GM18870 (cell line): ENCODE results near the gene OR4D9.
"Not testable (repeated sequence)": the region's sequence is repeated elsewhere in the genome, so short reads cannot be mapped to it uniquely, and the experiment has no call there.

ENCODE experiments used
- ATAC-seq: cut with Tn5 transposase; IDR thresholded peaks from one replicate; pipeline ENCODE4 v1.9.1; 2021; ENCODE audit warnings: moderate library complexity; ENCODE audit not compliant: unreplicated experiment

The OR4D9 gene

DNA sequence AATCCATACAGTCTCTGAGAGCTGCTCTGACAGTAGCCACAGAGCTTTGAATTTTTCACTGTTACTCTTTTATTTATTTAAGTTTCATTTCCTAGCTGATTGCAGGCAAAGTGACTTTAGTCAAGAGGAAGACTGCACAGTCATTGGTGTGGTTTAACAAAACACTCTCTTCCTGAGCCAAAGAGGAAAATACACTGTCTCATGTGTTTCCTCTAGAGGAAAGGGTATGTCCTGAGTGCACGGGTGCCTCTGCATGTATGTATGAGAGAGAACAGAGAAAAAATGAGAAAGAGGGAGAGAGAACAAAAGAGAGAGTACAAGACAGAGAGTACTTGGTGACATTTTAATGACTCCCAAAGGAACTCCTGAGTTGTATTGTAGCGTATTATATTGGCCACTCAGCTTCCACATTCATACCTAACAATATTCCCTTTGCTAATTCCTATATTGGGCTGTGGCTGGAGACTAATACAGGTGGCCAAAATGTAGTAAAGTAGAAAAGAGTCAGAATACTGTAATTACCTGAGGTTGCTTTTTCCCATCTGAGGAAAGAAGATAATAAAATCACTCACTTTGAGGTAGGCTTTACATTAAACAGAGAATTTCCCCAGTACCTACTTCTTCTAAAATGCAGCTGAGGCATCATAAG lies at the start of gene OR4D9:
Gene OR4D9, plus strand, starts transcription at position 599 of the 649 bp plus-strand sequence. CDS start 3,374 bp downstream, outside the sequence.
- ATAC-seq, result no peak

DNA sequence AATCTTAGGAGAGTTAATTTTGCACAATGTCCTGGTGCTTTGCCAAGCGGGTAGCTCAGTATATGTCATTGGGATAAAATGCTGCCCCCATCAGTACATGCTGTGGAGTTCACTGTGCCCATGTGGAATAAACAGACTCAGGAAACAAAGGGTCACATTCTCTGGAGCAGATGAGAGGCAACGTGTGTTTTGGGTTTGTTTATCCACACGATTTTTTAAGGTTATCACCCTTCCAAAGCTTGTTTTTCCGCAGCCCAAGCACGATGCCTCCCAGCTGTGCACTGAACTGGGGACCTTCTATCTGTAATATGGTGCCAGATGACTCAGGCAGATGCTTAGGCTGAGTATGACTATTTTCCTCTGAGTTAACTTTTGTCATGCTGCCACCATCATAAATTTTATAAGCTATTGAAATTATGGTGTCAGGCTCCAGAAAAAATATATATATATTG lies 48.1 kb upstream of the OR4D9 start:
- ATAC-seq, result no peak

DNA sequence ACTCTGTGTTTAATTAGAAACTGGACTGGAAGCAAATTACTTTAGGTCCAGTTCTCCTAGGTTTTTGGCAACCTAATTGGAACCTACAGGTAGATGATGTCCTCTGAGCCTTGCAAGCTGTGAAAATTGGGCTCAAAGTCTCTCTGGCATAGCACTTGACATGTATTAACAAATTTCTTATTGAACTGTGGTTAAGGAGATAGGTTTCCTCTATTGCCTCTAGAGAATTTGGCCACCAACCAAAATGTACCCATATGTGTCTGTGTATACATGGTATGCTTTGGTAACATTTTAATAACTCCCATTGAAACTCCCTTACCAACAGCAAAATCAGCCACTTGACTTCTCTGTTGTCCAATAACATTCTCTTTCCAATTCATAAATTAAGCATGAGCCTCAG lies 38.3 kb upstream of the OR4D9 start, which contains the start of gene OR4D10:
Gene OR4D10, plus strand, starts transcription at position 301 of the 400 bp plus-strand sequence. CDS start 4,115 bp downstream, outside the sequence.
- no peak for ATAC-seq

DNA sequence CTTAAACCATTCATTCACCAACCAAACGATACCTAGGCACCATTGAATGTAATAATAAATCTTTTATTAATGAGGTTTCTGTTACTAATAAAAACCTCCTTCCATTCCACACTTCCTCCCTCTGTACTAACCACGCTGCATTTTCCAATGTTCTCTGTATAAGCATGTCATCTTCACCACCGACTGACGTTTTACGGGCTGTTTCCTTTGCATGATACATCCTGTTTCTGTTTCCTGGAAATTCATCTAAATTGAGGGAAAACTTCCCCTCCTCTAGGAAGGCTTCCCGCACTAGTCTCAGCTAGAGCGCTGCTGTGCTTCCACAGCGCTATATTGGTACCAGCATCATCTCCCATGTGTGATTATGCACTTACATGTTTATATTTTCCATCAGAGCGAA lies 36.2 kb upstream of the OR4D9 start:
- no peak for ATAC-seq

DNA sequence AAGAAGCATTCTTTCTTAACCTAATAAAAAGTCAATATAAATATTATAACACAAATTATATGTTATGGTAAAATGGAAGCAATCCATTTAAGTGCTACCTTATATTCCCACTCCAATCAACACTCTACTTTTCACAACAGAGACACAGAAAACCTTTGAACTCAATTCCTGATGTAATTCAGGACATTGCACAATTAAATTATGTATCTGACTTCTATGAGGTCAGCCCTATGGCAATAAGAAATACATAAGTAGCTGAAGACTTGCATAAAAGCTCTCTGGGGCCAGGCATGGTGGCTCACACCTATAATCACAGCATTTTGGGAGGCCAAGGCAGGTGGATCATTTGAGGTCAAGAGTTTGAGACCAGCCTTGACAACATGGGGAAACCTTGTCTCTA lies 31.4 kb upstream of the OR4D9 start:
- ATAC-seq, result no peak

DNA sequence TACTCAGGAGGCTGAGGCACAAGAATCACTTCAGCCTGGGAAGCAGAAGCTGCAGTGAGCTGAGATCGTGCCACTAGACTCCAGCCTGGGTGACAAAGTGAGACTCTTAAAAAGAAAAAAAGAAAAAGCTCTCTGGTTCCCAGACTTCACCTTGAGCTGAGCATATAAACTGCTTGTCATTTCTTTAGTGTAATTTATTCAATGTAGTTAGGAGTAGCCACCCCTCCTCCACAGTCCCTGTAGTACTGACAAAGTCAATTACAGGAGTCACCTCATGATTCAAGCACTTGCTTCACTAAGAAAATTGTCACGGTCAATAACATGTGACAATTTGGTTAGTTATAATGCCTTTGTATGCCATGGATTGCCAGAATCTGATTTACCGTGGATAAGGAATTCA lies 31.0 kb upstream of the OR4D9 start:
- no peak for ATAC-seq

DNA sequence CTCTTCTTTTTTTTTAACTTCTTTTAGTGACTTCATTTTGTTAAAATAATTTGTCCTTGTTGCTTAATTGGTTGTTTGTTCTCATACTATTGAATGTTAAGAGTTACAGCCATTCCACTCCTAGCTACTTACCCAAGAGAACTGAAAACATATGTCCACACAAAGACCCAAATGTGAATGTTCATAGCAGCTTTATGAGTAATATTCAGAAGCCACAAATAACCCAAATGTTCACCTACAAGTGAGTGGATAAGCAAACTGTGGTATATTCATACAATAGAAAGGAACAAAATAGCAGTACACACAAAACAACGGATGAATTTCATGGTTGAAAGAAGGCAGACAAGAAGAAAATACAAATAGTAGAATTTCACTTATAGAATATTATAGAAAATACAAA lies 9.4 kb upstream of the OR4D9 start:
- ATAC-seq, result no peak

DNA sequence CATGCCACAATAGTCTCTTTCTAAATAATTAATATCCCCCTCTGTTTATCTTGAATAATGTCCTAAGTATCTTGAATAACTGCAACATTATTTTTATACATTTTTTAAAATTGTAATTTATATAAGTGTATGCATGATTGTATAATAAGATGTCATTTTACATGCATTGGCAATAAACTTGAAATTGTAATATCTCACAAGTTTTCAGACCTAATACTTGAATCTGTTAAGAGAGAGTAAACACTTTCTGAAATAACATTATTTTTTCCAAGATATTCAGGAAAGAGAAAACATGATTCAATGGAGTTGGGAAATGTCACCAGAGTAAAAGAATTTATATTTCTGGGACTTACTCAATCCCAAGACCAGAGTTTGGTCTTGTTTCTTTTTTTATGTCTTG lies 8.1 kb upstream of the OR4D9 start, which contains the start of gene OR4D11:
Gene OR4D11, plus strand, starts transcription at position 301 of the 400 bp plus-strand sequence. Its CDS starts 0 bp downstream, at position 301.
- ATAC-seq, result no peak

DNA sequence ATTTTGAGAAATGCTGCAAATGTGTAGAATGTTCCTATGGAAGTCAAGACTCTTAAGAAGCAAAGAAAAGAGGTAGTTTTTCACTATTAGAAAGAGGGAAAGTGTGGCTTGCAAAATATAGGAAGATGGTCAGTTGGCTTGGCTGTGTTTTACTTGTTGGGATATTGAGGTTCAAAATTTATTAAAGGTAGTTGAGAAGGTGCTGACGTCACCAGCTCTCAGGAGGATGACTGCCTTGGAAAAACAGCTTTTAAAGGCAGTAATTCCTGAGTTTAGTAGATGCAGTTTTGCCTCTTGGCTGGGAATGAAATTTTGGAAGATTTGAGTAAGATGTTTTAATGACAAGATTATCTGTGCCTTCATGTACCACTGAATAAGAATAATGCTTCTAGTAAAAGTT lies 336 bp downstream of the OR4D9 start:
- no peak for ATAC-seq

DNA sequence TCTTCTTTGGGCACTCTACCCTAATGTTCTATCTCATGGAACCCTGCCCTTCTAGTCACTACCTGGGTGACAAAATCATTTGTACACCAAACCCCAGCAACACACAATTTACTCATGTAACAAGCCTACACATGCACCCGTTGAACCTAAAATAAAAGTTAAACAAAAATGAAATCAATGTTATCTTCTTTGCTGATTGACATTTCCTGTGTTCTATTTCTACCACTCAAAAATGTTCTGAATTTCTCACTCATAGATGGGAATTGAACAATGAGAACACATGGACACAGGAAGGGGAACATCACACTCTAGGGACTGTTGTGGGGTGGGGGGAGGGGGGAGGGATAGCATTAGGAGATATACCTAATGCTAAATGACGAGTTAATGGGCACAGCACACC lies 8.8 kb downstream of the OR4D9 start:
- not testable (repeated sequence) for ATAC-seq

DNA sequence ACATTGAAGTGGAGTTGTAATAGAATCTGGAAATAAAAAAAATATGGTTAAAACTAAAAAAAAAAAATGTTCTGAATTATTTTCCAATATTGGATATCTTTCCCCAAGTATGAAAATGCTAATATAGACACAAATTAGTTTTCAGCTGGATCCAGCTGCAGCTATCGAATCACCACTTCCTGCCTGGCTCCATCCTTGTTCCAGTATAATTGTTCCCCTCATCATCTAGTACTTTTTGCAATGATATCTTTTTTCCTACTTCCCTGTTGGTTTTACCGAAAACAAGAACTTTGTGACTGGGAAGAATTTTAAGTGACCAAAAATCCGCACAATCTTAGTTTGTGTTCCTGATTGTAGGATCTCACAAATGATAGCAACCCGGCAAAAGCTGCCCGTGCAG lies 9.4 kb downstream of the OR4D9 start:
- ATAC-seq, result no peak

DNA sequence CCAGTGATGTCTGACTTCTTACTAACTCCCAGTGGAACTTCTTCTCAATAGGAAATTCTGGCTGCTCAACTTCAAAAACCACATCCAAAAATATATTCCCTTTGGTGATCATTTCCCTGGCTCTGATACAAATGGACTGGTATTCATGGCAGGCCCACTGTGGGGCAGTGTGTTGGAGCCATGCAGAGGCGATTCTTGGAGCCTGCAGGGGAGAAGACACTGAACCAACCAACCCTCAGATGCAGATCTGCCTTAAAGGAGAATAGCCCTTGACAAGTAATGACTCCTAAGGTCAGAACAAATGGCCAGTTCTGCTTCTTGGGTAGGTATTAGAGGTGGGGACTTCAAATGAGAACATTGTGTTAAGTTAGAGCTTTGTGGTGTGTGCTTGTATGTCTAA lies 12.2 kb downstream of the OR4D9 start:
- no peak for ATAC-seq

DNA sequence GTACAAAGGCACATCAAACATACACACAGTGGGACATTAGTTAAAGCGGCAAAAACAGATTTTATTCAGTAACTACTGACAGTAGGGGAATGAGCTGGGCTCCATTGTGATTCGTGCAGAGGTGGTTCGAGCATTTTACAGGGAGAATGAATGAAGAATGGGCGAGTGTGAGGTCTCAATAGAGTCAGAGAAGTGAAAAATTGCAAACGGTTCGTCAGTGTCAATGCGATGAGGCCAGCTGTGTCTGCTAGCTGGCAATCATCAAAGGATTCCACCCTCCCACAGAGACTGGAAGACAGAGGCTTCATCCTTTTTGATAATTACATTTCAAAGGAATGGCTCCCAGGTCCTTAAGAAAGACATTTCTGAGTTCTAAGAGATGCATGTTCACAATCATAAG lies 17.4 kb downstream of the OR4D9 start:
- ATAC-seq, result no peak

DNA sequence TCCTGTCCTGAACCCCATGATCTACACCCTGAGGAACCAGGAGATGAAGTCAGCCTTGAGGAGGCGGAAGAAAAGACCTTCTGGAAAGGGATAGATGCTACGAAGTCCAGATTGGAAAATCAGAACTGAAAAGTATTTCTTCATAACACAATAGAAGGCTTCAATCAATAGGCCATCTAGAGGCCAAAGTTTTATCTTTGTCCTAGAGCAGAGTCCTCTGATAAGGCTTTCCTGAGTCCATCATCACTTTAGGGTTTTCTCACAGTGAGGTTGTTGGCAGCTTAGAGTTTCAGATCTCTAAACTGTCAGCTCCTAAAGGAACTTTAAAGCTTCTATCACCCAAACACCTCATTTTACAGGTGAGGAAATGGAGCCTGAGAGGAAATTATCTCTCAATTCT lies 21.3 kb downstream of the OR4D9 start:
- ATAC-seq, result no peak

DNA sequence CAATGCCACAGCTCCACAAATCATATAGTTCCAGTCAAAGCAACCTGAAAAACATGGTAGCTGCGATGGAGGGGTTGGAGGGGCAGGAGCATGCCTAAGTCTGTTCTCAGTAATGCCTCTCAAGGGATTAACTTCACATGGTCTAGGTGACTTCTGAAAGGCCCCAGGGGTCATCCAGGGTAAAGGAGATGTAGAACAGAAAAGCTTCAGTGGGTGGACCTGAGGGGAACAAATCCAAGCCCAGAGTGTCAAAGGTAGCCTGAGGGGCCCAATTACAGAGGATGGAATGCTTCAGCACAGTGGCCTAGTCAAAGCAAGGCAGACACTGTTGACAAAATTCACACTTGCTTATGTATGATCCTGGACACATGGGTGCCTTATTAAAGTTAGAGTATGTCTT lies 23.3 kb downstream of the OR4D9 start:
- ATAC-seq, result no peak

DNA sequence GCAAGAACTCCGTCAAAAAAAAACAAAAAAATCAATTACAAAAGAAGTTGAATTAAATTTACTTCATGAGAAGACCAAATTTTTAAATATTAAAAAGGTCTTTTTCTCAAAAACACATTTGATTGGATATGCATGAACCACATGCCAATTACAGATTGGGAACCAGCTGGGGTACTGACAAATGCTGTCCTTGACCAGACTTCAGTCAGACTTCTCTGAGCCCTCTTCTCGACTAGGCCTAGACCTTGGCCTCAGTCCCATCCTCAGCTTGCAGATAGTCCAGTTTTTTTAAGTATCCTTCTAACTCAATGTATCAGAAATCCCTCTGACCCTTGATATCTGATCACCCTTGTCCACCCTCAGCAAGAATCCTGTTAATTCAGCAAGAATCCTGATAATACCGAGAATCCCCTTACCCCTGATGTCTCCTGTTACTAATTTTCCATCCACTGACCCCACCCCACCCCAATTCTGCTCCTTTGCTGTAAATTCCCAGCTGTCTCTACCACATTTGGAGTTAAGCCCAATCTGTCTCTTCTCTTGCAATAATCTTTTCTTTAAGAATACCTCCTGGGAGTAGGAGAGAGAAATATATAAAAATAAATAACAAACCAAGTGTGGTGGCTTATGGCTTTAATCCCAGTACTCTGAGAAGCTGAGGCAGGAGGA lies 30.9 kb downstream of the OR4D9 start:
- ATAC-seq, result no peak

DNA sequence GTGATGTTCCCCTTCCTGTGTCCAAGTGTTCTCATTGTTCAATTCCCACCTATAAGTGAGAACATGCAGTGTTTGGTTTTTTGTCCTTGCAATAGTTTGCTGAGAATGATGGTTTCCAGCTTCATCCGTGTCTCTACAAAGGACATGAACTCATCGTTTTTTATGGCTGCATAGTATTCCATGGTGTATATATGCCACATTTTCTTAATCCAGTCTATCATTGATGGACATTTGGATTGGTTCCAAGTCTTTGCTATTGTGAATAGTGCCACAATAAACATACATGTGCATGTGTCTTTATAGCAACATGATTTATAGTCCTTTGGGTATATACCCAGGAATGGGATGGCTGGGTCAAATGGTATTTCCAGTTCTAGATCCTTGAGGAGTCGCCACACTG lies 32.4 kb downstream of the OR4D9 start:
- ATAC-seq, result not testable (repeated sequence)

DNA sequence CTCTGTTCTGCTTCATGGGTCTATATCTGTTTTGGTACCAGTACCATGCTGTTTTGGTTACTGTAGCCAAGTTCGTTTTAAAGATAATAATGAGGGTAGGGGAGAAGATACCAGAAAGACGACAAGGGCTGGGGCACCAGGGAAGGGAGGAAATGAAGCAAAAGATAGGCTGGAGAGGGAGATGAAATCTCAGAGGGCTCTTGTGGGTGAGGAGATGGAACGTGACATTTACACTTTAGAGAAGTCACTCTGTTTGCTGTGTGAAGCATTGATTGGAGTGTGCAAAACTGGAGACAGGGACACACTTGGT lies 33.5 kb downstream of the OR4D9 start:
- no peak for ATAC-seq

DNA sequence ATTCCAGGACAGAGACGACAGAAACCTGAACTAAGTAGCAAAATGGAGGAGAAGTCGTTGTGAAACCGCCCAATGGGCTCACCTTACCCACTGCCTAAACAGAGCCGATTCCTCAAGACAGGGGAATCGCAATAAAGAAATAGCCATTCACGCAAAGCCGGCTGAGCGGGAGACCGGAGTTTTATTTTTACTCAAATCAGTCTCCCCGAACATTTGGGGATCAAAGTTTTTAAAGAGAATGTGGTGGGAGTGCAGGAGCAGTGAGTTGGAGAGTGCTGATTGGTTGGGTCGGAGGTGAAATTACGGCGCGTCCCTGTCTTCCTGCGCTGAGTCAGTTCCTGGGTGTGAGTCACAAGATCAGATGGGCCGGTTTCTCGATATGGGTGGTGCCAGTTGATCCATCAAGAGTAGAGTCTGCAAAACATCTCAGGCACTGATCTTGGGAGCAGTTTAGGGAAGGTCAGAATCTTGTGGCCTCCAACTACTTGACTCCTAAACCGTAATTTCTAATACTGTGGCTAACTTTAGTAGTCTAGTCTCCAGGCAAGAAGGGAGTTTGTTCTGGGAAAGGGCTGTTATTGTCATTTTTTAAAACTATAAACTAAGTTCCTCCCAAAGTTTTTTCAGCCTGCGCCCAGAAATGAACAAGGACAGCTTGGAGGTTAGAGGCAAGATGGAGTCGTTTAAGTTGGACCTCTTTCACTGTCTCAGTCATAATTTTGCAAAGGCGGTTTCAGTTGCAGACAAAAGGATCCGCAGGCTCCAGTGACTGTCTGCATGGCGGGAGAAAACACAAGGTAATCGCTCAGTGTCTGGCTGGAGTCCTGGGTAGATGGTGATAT lies 34.1 kb downstream of the OR4D9 start:
- no peak for ATAC-seq

DNA sequence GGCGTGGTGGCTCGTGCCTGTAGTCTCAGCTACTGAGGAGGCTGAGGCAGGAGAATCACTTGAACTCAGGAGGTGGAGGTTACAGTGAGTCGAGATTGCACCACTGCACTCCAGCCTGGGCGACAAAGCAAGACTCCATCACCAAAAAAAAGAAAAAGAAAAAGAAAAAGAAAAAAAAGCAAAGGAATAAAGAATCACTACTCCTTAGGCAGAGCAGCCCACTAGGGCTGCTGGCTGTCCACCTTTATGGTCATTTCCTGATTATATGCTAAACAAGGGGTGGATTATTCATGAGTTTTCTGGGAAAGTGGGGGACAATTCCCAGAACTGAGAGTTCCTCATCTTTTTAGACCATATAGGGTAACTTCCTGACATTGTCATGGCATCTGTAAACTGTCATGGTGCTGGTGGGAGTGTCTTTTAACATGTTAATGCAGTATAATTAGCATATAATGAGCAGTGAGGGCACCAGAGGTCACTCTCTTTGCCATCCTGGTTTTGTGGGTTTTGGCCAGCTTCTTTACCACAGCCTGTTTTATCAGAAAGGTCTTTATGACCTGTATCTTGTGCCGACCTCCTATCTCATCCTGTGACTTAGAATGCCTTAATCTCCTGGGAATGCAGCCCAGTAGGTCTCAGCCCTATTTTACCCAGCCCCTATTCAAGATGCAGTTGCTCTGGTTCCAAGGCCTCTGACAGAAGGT lies 36.4 kb downstream of the OR4D9 start:
- not testable (repeated sequence) for ATAC-seq

DNA sequence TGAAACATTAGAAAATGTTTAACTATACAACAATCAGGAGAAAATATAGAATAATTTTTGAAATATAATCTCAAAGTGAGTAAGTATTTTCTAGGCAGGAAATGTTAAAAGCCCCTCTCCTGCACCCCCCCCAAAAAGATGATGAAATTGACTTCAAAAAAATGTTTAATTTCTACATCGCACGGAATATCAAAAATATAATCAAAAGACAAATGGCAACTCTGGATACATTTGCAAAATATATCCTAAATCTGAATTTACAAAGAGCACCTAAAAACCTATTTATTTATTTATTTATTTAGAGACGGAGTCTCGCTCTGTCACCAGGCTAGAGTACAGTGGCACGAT lies 36.9 kb downstream of the OR4D9 start:
- no peak for ATAC-seq
